Esophagus squamous epithelium (tissue), 5 donors: Measurements from ENCODE around the gene APOLD1. TPM values are rescaled to one million over a fixed set of nuclear protein-coding genes. Genes with fewer than 3 reads are reported as not detected.

Experiments used
- DNase-seq: peaks from one replicate; lab custom pipeline; 2025; lab: John Stamatoyannopoulos, UW
- H3K27ac ChIP-seq, 4 donors: fragments of 200-600 bp; sonication (generic); one replicate each; pipeline ENCODE4 v1.5.1; 2016 to 2019; ENCODE audit warnings: mild to moderate bottlenecking in 1 of 4
- H3K27me3 ChIP-seq, 4 donors: fragments of 200-600 bp; sonication (generic); 1 replicate in 3 of 4; 2 replicates in 1 of 4; pipeline versions ENCODE4 v1.5.1 to v1.6.0; 2017 to 2021; ENCODE audit warnings: antibody characterized with exemption in 1 of 4
- H3K36me3 ChIP-seq, 3 donors: fragments of 200-600 bp; sonication (generic); one replicate each; pipeline ENCODE4 v1.5.1; 2016 to 2019
- H3K4me1 ChIP-seq, 3 donors: fragments of 200-600 bp; sonication (generic); one replicate each; pipeline ENCODE4 v1.5.1; 2017 to 2019
- H3K4me3 ChIP-seq, 4 donors: fragments of 200-600 bp; sonication (generic); 1 replicate in 3 of 4; 2 replicates in 1 of 4; pipeline ENCODE4 v1.5.1; 2016 to 2019; ENCODE audit warnings: mild to moderate bottlenecking in 2 of 4, moderate library complexity in 1 of 4
- H3K9me3 ChIP-seq, 3 donors: fragments of 200-600 bp; sonication (generic); one replicate each; pipeline ENCODE4 v1.5.1; 2016 to 2019
- CTCF ChIP-seq, 6 experiments: fragments of 450-650 bp in 4 of 6; fragments of 200-600 bp in 2 of 6; sonication (generic) in 2 of 6; IDR thresholded peaks; one replicate each; pipeline ENCODE4 v1.5.1; 2016 to 2019; ENCODE audit warnings: antibody characterized with exemption in 6 of 6, mild to moderate bottlenecking in 4 of 6, moderate library complexity in 4 of 6
- POLR2A ChIP-seq, 4 donors: fragments of 450-650 bp; IDR thresholded peaks; one replicate each; pipeline ENCODE4 v1.6.1; 2017; ENCODE audit warnings: antibody characterized with exemption in 4 of 4, mild to moderate bottlenecking in 4 of 4, moderate library complexity in 3 of 4
- WGBS, 2 donors: methylation state at CpG; one replicate each; pipeline ENCODE4 v1.1.5; 2018; 5-methylcytosine and 5-hydroxymethylcytosine counted together
- intact Hi-C: fragments of 100-400 bp; cut with DNase I; formaldehyde crosslinking; loops from one replicate; pipeline ENCODE4 v1.15.0; 2022
- total RNA-seq, 4 donors: library from RNA; depleted of rRNA; stranded (reverse); fragments of >200 nt; gene quantifications; one replicate each; pipeline ENCODE4 v1.1.0, GENCODE V29; 2016
- donor health status: DM: yes; HTN: yes; CAD: no.

Gene APOLD1
- total RNA-seq, 4 donors from 2014 or later = 2.5 to 14.1 (median 6.8) TPM

- no peak for TF ChIP-seq CTCF (IDR thresholded peaks at IDR 0.05)
- no peak for TF ChIP-seq POLR2A (IDR thresholded peaks at IDR 0.05)
- H3K27ac ChIP-seq = no peak overlapping the region
- H3K27me3 ChIP-seq = no peaks in the 10 kb centered on the region
- peaks cover 0 to 28% (median 13%) of the 10 kb centered on the region in 3 donors for H3K4me1 ChIP-seq
- 93 to 97% methylated on average over 4 of the region's 4 CpGs for WGBS, 2 donors
- H3K36me3 ChIP-seq = peaks cover 20 to 86% (median 49%) of the 10 kb centered on the region in 3 donors
- no peak overlapping the region for H3K4me3 ChIP-seq
- intact Hi-C loops = no loop called here
- no peak for DNase-seq
- H3K9me3 ChIP-seq = no peaks in the 10 kb centered on the region
Observed at GRCh38 chr12:12822886-12823285, 37.4 kb downstream of the APOLD1 start.

- intact Hi-C loops = no loop called here
- no peak for DNase-seq
- WGBS, 2 donors = 50 to 54% methylated on average over 2 of the region's 2 CpGs
- no peak overlapping the region for H3K27ac ChIP-seq
- H3K9me3 ChIP-seq = no peaks in the 10 kb centered on the region
- TF ChIP-seq POLR2A (IDR thresholded peaks at IDR 0.05) (no peak), CTCF (IDR thresholded peaks at IDR 0.05) (no peak)
- H3K4me3 ChIP-seq = no peak overlapping the region
- H3K27me3 ChIP-seq = no peaks in the 10 kb centered on the region
- peaks cover 20 to 86% (median 50%) of the 10 kb centered on the region in 3 donors for H3K36me3 ChIP-seq
- H3K4me1 ChIP-seq = peaks cover 0 to 24% (median 13%) of the 10 kb centered on the region in 3 donors
Observed at GRCh38 chr12:12823300-12823699, 37.8 kb downstream of the APOLD1 start.

- peaks cover 20 to 86% (median 50%) of the 10 kb centered on the region in 3 donors for H3K36me3 ChIP-seq
- TF ChIP-seq POLR2A (IDR thresholded peaks at IDR 0.05) (no peak), CTCF (IDR thresholded peaks at IDR 0.05) (no peak)
- no peak overlapping the region for H3K4me3 ChIP-seq
- peaks cover 0 to 19% (median 13%) of the 10 kb centered on the region in 3 donors for H3K4me1 ChIP-seq
- no peak for DNase-seq
- H3K9me3 ChIP-seq = no peaks in the 10 kb centered on the region
- intact Hi-C loops = no loop called here
- H3K27me3 ChIP-seq = no peaks in the 10 kb centered on the region
- no peak overlapping the region for H3K27ac ChIP-seq
- 93 to 100% methylated on average over 3 to 5 of the region's 5 CpGs for WGBS, 2 donors
Observed at GRCh38 chr12:12823811-12824210, 38.4 kb downstream of the APOLD1 start.

- TF ChIP-seq POLR2A (IDR thresholded peaks at IDR 0.05) = no peak
- no peak for TF ChIP-seq CTCF (IDR thresholded peaks at IDR 0.05)
- DNase-seq = no peak
Observed at GRCh38 chr12:12835378-12836146, 50.1 kb downstream of the APOLD1 start.

GRCh38 chr12:12836571-12836970, 51.1 kb downstream of the APOLD1 start:
- DNase-seq = no peak
- Histone ChIP-seq H3K4me3 (no peak overlapping the region), H3K27me3 (no peaks in the 10 kb centered on the region), H3K9me3 (no peaks in the 10 kb centered on the region), H3K4me1 (peaks cover 0 to 48% (median 8%) of the 10 kb centered on the region in 3 donors), H3K27ac (peak overlapping the region; percentile 52 to 72 (median 64)), H3K36me3 (peaks cover 0 to 28% (median 5%) of the 10 kb centered on the region in 3 donors)
- no peak for TF ChIP-seq POLR2A (IDR thresholded peaks at IDR 0.05)
- TF ChIP-seq CTCF (IDR thresholded peaks at IDR 0.05) = no peak
- intact Hi-C loops = no loop called here
- 76 to 85% methylated on average over 6 of the region's 6 CpGs for WGBS, 2 donors

More at GRCh38 chr12:12835378-12836146, 50.1 kb downstream of the APOLD1 start:
- H3K4me3 ChIP-seq = no peak overlapping the region
- H3K4me1 ChIP-seq = peaks cover 0 to 48% (median 8%) of the 10 kb centered on the region in 3 donors
- H3K36me3 ChIP-seq = peaks cover 6 to 38% (median 6%) of the 10 kb centered on the region in 3 donors
- no peaks in the 10 kb centered on the region for H3K27me3 ChIP-seq
- intact Hi-C loops = no loop called here
- 41 to 62% methylated on average over 7 of the region's 7 CpGs for WGBS, 2 donors
- no peaks in the 10 kb centered on the region for H3K9me3 ChIP-seq
- H3K27ac ChIP-seq = peak overlapping the region; percentile 63 to 79 (median 70)
